ENCODE measurements around the gene CTNNA3.

GRCh38 chr10:66917104-66917503 is 778.9 kb downstream of the CTNNA3 start:
- TF ChIP-seq, protein P1, sequence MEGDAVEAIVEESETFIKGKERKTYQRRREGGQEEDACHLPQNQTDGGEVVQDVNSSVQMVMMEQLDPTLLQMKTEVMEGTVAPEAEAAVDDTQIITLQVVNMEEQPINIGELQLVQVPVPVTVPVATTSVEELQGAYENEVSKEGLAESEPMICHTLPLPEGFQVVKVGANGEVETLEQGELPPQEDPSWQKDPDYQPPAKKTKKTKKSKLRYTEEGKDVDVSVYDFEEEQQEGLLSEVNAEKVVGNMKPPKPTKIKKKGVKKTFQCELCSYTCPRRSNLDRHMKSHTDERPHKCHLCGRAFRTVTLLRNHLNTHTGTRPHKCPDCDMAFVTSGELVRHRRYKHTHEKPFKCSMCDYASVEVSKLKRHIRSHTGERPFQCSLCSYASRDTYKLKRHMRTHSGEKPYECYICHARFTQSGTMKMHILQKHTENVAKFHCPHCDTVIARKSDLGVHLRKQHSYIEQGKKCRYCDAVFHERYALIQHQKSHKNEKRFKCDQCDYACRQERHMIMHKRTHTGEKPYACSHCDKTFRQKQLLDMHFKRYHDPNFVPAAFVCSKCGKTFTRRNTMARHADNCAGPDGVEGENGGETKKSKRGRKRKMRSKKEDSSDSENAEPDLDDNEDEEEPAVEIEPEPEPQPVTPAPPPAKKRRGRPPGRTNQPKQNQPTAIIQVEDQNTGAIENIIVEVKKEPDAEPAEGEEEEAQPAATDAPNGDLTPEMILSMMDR (conservative IDR thresholded peaks at IDR 0.05 in 1 of 2, IDR thresholded peaks at IDR 0.05 in 1 of 2; ENCODE audit: low read depth in 1 of 2, low read length in 2 of 2) = peak in 1 of 2 donors; percentile 7
- TF ChIP-seq EZH2 (IDR thresholded peaks at IDR 0.05; ENCODE audit: low read length, missing control alignments) = no peak
